GM18507 (cell line): ENCODE results near the gene RPS4Y1.
"Not testable (repeated sequence)": the region's sequence is repeated elsewhere in the genome, so short reads cannot be mapped to it uniquely, and the experiment has no call there.

Experiments
- DNase-seq: peaks from one replicate; pipeline ENCODE4 v3.0.0; 2011; ENCODE audit warnings: low read depth; ENCODE audit not compliant: insufficient read length; ENCODE audit errors: extremely low spot score
- FAIRE-seq: peaks from 2 replicates; lab custom pipeline; 2011; peaks lifted over from hg19 to GRCh38; lab: Jason Lieb, UNC

The RPS4Y1 gene

DNA sequence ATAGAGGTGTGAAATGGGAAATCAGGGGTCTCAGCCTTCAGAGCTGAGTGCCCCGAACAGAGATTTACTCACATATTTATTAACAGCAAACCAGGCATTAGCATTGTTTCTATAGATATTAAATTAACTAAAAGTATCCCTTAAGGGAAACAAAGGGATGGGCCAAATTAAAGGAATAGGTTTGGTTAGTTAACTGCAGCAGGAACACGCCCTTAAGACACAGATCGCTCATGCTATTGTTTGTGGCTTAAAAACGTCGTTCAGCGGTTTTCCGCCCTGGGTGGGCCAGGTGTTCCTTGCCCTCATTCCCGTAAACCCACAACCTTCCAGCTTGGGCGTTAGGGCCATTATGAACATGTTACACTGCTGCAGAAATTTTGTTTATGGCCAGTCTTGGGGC lies 30.8 kb downstream of the RPS4Y1 start:
- not testable (repeated sequence) for FAIRE-seq, DNase-seq

GRCh38 chrY:2874211-2874610 lies 32.8 kb downstream of the RPS4Y1 start:
- DNase-seq (no peak), FAIRE-seq (no peak)

- FAIRE-seq (no peak), DNase-seq (no peak)
Observed at GRCh38 chrY:2883561-2883960, 42.2 kb downstream of the RPS4Y1 start.

- no peak for DNase-seq
- FAIRE-seq = no peak
Observed at GRCh38 chrY:2885880-2886279, 44.5 kb downstream of the RPS4Y1 start.

DNA sequence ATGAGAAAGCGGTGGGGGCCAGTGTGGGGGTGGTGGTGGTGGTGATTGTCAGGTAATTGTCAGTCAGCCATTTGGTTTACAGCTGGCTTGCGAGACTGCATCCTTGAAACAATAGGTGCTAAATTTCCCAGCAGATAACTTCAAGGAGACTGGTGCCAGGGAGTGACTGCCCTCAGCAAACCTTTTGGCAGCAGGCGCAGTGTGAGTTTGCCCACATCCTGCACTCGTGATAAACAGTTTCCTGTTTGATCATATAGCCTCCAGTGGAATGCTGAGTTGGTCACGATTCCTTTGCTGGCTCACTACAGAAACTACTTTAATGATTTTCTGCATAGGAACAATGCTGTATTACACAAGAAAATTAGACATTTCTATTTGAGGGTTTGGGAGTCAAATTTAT lies 46.0 kb downstream of the RPS4Y1 start:
- DNase-seq = no peak
- no peak for FAIRE-seq

- FAIRE-seq = peak; percentile 64
Observed at GRCh38 chrY:2887955-2888354, 46.6 kb downstream of the RPS4Y1 start.

DNA sequence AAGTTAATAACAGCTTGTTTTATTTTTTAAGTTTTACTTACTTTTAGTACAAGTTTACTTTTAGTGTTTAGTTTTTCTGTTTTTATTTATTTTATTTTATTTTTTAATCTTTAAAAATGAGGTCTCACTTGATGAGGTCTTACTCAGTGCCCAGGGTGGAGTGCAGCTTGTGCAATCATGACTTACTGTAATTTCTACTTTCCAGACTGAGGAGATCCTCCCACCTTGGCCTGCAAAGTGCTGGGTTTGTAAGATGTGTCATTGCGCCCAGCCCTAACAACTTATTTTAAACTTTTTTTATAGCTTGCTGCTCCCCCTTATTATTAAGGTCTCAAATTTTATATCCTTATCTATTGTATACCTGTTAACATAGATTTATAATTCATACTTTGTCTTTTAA lies 52.1 kb downstream of the RPS4Y1 start:
- FAIRE-seq (no peak), DNase-seq (no peak)

More at GRCh38 chrY:2887955-2888354, 46.6 kb downstream of the RPS4Y1 start:
- DNase-seq = no peak

DNA sequence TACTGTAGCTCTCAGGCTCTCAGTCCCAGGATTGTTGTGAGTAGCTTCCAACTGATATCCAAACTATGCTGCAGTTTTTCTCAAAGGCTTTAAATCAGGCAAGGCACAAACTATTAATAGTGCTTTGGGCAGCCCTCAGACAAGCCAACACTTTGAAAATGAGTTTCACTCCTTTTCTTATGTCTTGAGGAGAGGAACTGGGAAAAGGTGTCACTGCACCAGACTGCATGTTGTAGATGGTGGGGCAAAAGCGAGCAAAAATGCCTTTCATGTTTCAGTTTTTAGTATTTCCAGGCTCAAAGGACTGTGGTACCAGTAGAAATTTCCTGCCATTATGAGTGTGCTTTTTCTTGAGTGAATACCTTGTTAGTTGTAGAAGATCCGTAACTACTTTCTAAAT lies 54.6 kb downstream of the RPS4Y1 start:
- FAIRE-seq (peak; percentile 75), DNase-seq (no peak)

GRCh38 chrY:2907356-2907755 lies 66.0 kb downstream of the RPS4Y1 start:
- FAIRE-seq (no peak), DNase-seq (no peak)

- peak; percentile 62 for FAIRE-seq
- DNase-seq = no peak
Observed at GRCh38 chrY:2913066-2913815, 71.8 kb downstream of the RPS4Y1 start.
